22Rv1 (cell line): Measurements from ENCODE around the gene SLC6A9.

Experiments used
- ZFX ChIP-seq: fragments of 450-650 bp; IDR thresholded peaks from 2 replicates; pipeline ENCODE4 v1.6.1; 2017; ENCODE audit warnings: antibody characterized with exemption, borderline replicate concordance
- TF ChIP-seq, protein P1 (sequence below): fragments of 450-650 bp; IDR thresholded peaks from 2 replicates; pipeline ENCODE4 v1.5.1; 2017; ENCODE audit warnings: mild to moderate bottlenecking

DNA sequence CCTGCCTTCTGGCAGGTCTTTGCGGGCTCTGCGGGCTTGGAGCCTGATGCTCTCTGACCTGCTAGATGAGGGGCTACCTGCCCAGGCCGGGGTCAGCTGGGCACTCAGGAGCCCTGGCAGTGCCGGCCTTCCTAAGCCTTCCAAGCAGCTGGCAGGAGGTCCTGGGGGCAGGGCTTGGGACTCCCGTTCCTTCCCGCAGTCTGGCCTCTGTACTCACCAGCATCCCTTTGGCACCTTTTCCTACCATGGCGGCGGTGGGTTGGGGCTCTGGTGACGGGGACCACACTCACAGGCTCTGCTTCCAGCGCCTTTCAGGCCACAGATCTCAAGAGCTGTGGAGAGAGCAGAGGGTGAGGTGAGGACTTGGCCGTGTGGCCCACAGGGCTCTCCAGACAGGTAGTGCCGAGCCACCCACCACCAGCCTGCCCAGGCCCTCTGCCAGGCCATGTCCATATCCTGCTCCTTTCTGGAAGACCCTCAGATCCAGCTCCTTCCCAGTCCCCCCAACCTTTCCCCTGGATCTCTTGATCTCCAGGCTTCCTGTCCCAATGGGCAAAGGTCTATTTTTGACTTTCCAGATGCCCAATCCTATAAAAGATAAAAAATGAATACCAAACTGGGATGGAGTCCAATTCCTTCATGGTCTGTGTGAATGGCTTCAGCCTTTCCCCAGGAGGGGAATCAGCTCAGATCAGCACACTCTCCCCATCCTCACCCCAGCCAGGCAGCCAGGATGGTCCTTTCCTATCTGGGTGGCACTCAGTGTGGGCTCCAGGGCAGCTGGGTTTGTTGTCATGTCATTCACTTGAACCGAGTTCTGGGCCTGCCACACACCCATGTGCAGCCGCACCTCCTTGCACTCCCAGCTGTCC lies 7.0 kb downstream of the SLC6A9 start:
- TF ChIP-seq, protein P1, sequence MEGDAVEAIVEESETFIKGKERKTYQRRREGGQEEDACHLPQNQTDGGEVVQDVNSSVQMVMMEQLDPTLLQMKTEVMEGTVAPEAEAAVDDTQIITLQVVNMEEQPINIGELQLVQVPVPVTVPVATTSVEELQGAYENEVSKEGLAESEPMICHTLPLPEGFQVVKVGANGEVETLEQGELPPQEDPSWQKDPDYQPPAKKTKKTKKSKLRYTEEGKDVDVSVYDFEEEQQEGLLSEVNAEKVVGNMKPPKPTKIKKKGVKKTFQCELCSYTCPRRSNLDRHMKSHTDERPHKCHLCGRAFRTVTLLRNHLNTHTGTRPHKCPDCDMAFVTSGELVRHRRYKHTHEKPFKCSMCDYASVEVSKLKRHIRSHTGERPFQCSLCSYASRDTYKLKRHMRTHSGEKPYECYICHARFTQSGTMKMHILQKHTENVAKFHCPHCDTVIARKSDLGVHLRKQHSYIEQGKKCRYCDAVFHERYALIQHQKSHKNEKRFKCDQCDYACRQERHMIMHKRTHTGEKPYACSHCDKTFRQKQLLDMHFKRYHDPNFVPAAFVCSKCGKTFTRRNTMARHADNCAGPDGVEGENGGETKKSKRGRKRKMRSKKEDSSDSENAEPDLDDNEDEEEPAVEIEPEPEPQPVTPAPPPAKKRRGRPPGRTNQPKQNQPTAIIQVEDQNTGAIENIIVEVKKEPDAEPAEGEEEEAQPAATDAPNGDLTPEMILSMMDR, result no peak
- TF ChIP-seq ZFX, result no peak
